ENCODE measurements around the gene ENDOV.

DNA sequence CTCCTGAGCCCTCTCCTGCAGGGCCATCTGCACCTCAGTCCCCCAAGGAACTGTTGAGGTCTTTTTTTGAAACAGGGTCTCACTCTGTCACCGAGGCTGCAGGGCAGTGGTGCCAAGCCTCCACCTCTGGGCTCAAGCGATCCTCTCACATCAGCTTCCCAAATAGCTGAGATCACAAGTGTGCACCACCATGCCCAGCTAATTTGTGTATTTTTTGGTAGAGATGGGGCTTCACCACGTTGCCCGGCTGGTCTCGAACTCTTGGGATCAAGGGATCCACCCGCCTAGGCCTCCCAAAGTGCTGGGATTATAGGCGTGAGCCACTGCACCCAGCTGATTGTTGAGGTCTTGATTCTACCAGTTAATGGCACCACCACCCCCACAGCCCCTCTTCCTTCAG lies 27.9 kb upstream of the ENDOV start:
- TF ChIP-seq POLR2A (IDR thresholded peaks at IDR 0.05; ENCODE audit: low read depth, low read length) (no peak), PAX5 (IDR thresholded peaks at IDR 0.05; ENCODE audit: insufficient read depth, low read length, severe bottlenecking) (no peak), TAF1 (IDR thresholded peaks at IDR 0.05; ENCODE audit: low read depth, low read length) (no peak), POLR2AphosphoS5 (IDR thresholded peaks at IDR 0.05; ENCODE audit: low read depth, low read length) (no peak), SPI1 (IDR thresholded peaks at IDR 0.05; ENCODE audit: low read depth, low read length) (no peak), POU2F2 (IDR thresholded peaks at IDR 0.05; ENCODE audit: low read depth, low read length) (no peak)

All from GM12891 (cell line).